GM21360 (cell line): ENCODE data around the gene EPSTI1.

Source experiments
- ATAC-seq: cut with Tn5 transposase; IDR thresholded peaks from one replicate; pipeline ENCODE4 v1.9.1; 2021; ENCODE audit warnings: mild to moderate bottlenecking, moderate library complexity; ENCODE audit not compliant: unreplicated experiment

EPSTI1 gene

GRCh38 chr13:42905579-42905978 lies 86.5 kb downstream of the EPSTI1 start:
- ATAC-seq, result no peak

GRCh38 chr13:42899266-42899665 lies 92.8 kb downstream of the EPSTI1 start:
- no peak for ATAC-seq

- no peak for ATAC-seq
Measured at GRCh38 chr13:42895776-42896175, 96.3 kb downstream of the EPSTI1 start.

- no peak for ATAC-seq
Measured at GRCh38 chr13:42894765-42895243, 97.2 kb downstream of the EPSTI1 start.

GRCh38 chr13:42893214-42893671 lies 98.8 kb downstream of the EPSTI1 start:
- no peak for ATAC-seq

GRCh38 chr13:42892760-42893159 lies 99.3 kb downstream of the EPSTI1 start:
- ATAC-seq, result no peak

- ATAC-seq, result no peak
Measured at GRCh38 chr13:42891591-42891990, 100.5 kb downstream of the EPSTI1 start.

- ATAC-seq, result no peak
Measured at GRCh38 chr13:42885325-42885724, 106.7 kb downstream of the EPSTI1 start.

GRCh38 chr13:42883771-42884467 lies 108.1 kb downstream of the EPSTI1 start:
- ATAC-seq, result no peak

- ATAC-seq, result no peak
Measured at GRCh38 chr13:42883142-42883541, 108.9 kb downstream of the EPSTI1 start.

- no peak for ATAC-seq
Measured at GRCh38 chr13:42880056-42880605, 111.9 kb downstream of the EPSTI1 start.

- ATAC-seq, result no peak
Measured at GRCh38 chr13:42878721-42879120, 113.3 kb downstream of the EPSTI1 start.

- ATAC-seq, result no peak
Measured at GRCh38 chr13:42876887-42877545, 115.0 kb downstream of the EPSTI1 start.

GRCh38 chr13:42876270-42876714 lies 115.7 kb downstream of the EPSTI1 start:
- ATAC-seq, result peak; percentile 97

GRCh38 chr13:42875475-42876269 lies 116.4 kb downstream of the EPSTI1 start:
- peak; percentile 38 for ATAC-seq

GRCh38 chr13:42874221-42874620 lies 117.8 kb downstream of the EPSTI1 start:
- no peak for ATAC-seq

GRCh38 chr13:42873081-42873480 lies 119.0 kb downstream of the EPSTI1 start:
- ATAC-seq, result no peak

- no peak for ATAC-seq
Measured at GRCh38 chr13:42867232-42867631, 124.8 kb downstream of the EPSTI1 start.

- no peak for ATAC-seq
Measured at GRCh38 chr13:42865768-42866102, 126.3 kb downstream of the EPSTI1 start.

- ATAC-seq, result no peak
Measured at GRCh38 chr13:42864952-42865767, 126.9 kb downstream of the EPSTI1 start.
